Measurements from ENCODE around the gene ZNF536. TPM values are rescaled to one million over a fixed set of nuclear protein-coding genes. Genes with fewer than 3 reads are reported as not detected.

ZNF536 gene
- total RNA-seq, 1 experiment from 2014 or later: 2.9 TPM

DNA sequence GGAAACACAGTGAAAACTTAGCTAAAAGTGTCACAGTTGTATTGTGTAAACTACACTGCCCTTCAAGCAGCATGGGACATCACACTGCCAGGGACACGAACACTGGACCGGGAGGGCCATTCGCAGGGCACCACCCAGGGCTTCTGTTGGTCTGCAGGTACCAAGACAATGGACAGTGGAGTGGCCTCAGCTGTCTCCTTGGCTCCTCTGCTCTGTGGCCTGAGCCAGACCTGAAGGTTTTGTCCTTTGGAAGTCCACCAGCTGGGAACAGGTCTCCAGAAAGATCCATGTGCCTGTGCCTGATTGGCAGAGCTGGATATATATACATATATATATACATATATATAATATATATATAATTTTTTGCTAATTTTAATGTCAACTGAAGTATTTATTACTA lies 149.8 kb downstream of the ZNF536 start:
- intact Hi-C loops (cut with micrococcal nuclease; ENCODE audit: unreplicated experiment): no loop called here
- Histone ChIP-seq H3K27ac (ENCODE audit: low read depth, low read length, poor library complexity, severe bottlenecking) (no peak overlapping the region), H3K4me3 (ENCODE audit: low read depth, low read length, poor library complexity, severe bottlenecking) (no peak overlapping the region), H3K27me3 (replicated peaks; ENCODE audit: insufficient read depth, low read depth, low read length, poor library complexity) (no peaks in the 10 kb centered on the region), H3K9me3 (ENCODE audit: low read depth, low read length, poor library complexity, severe bottlenecking) (no peaks in the 10 kb centered on the region), H3K36me3 (ENCODE audit: insufficient read depth, low read length, poor library complexity, severe bottlenecking) (no peaks in the 10 kb centered on the region), H3K4me1 (ENCODE audit: insufficient read depth, low read length, poor library complexity, severe bottlenecking) (no peaks in the 10 kb centered on the region)
- no TSS peak for BruUV-seq (replicated peaks)
- no peak for TF ChIP-seq EZH2 (IDR thresholded peaks at IDR 0.05; ENCODE audit: borderline replicate concordance, low read depth, low read length, poor library complexity, severe bottlenecking)
- no peak for TF ChIP-seq CTCF (conservative IDR thresholded peaks at IDR 0.05; ENCODE audit: low read depth, low read length)
- ChIA-PET CTCF (no interaction called here), POLR2A (ENCODE audit: low non-redundant PET) (no interaction called here)
- DNase-seq (ENCODE audit: low spot score): no peak

DNA sequence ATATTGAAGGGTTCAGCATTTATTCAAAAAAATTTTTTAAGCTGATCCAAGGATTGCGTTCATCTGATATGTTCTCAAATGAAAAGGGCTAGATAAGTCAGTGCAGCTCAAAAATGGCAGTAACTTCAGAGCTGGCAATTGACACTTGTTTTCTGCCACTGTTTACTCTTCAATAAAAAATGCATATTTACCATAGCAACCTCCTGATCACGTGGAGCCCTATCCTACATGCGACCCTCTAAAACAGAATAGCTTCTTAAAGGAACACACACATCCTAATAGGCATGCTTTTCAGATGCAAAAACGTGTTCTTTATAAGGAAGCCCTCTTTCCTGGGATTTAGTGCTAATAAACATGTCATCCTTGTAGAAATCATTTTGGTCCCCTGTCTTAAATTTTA lies 150.2 kb downstream of the ZNF536 start:
- Histone ChIP-seq H3K4me1 (ENCODE audit: insufficient read depth, low read length, poor library complexity, severe bottlenecking) (no peaks in the 10 kb centered on the region), H3K27me3 (replicated peaks; ENCODE audit: insufficient read depth, low read depth, low read length, poor library complexity) (no peaks in the 10 kb centered on the region), H3K27ac (ENCODE audit: low read depth, low read length, poor library complexity, severe bottlenecking) (no peak overlapping the region), H3K9me3 (ENCODE audit: low read depth, low read length, poor library complexity, severe bottlenecking) (no peaks in the 10 kb centered on the region), H3K36me3 (ENCODE audit: insufficient read depth, low read length, poor library complexity, severe bottlenecking) (no peaks in the 10 kb centered on the region), H3K4me3 (ENCODE audit: low read depth, low read length, poor library complexity, severe bottlenecking) (no peak overlapping the region)
- intact Hi-C loops (cut with micrococcal nuclease; ENCODE audit: unreplicated experiment): no loop called here
- POLR2A ChIA-PET (ENCODE audit: low non-redundant PET): no interaction called here
- TF ChIP-seq CTCF (conservative IDR thresholded peaks at IDR 0.05; ENCODE audit: low read depth, low read length): no peak
- no peak for TF ChIP-seq EZH2 (IDR thresholded peaks at IDR 0.05; ENCODE audit: borderline replicate concordance, low read depth, low read length, poor library complexity, severe bottlenecking)
- BruUV-seq (replicated peaks): no TSS peak
- DNase-seq (ENCODE audit: low spot score): no peak
- CTCF ChIA-PET: no interaction called here

DNA sequence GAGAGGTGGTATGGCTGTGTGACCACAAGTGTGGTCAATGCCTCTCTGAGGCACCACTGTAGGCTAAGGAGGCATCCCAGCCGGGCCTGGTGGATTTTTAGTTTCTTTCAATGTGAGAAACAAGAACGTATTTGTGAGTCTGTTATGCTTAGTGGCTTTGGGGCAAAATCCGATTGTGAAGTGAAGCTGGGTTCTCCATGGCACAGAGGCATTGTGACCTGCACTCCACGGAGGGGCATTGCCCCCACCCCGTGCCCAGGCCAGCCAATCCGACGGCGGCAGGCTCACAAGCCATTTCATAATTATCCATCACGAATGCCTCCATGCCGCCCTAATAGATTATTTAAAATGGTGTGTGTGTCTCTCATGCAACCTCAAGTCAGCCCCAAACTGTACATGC lies 151.6 kb downstream of the ZNF536 start:
- Histone ChIP-seq H3K27me3 (replicated peaks; ENCODE audit: insufficient read depth, low read depth, low read length, poor library complexity) (no peaks in the 10 kb centered on the region), H3K4me3 (ENCODE audit: low read depth, low read length, poor library complexity, severe bottlenecking) (no peak overlapping the region), H3K9me3 (ENCODE audit: low read depth, low read length, poor library complexity, severe bottlenecking) (no peaks in the 10 kb centered on the region), H3K4me1 (ENCODE audit: insufficient read depth, low read length, poor library complexity, severe bottlenecking) (no peaks in the 10 kb centered on the region), H3K36me3 (ENCODE audit: insufficient read depth, low read length, poor library complexity, severe bottlenecking) (no peaks in the 10 kb centered on the region), H3K27ac (ENCODE audit: low read depth, low read length, poor library complexity, severe bottlenecking) (no peak overlapping the region)
- intact Hi-C loops (cut with micrococcal nuclease; ENCODE audit: unreplicated experiment): no loop called here
- TF ChIP-seq EZH2 (IDR thresholded peaks at IDR 0.05; ENCODE audit: borderline replicate concordance, low read depth, low read length, poor library complexity, severe bottlenecking) (no peak), CTCF (conservative IDR thresholded peaks at IDR 0.05; ENCODE audit: low read depth, low read length) (no peak)
- ChIA-PET CTCF (no interaction called here), POLR2A (ENCODE audit: low non-redundant PET) (no interaction called here)
- BruUV-seq (replicated peaks): no TSS peak
- DNase-seq (ENCODE audit: low spot score): no peak
